ENCODE results near the gene POGK. TPM values are rescaled to one million over a fixed set of nuclear protein-coding genes. Genes with fewer than 3 reads are reported as not detected.
A peak's percentile ranks its signal among the peaks of the same experiment; 100 is the strongest.

Gene POGK
- total and polyA plus RNA-seq, 10 of the 15 experiments (the other 5 are each of a cell fraction or from before 2014, with no cell fraction given), result 5.3 to 34.6 (median 18.7) TPM

DNA sequence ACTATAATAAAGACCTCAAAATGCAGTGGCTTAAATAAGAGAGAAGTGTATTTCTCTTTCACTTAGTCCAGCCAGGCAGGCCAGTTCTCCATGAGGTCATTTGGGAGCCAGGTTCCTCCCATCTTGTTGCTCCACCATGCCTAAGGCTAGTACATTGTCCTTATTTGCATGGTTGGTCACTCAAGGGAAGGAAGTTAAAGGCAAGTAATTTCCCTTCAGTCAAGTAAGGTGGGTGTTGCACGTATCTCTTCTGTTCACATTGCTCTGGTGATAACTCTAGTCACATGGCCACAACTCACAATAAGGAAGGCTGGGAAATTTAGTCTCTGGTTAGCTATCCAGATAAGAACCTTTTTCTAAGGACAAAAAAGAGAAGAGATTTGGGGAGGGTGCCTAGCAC, 64.0 kb downstream of the POGK start:
- ChIA-PET SMC1A (ENCODE audit: uncharacterized antibody, unreplicated experiment) (interaction anchor here (19.2 kb wide), 1 partner anchor 156 kb away, joined by 384 read pairs; no protein-coding TSS in a partner anchor), POLR2A (no interaction called here), RAD21 (ENCODE audit: unreplicated experiment) (no interaction called here), CTCF (interaction anchor here (17.1 kb wide), 1 partner anchor 155 kb away, joined by 734 read pairs; no protein-coding TSS in a partner anchor)
- Histone ChIP-seq H3K4me2 (ENCODE audit: control insufficient read depth, insufficient read depth) (no peak overlapping the region), H3K4me1 (ENCODE audit: control insufficient read depth, insufficient read depth, low read length) (peaks cover 5% of the 10 kb centered on the region; the same call in 1 of the 2 replicates), H4K20me1 (ENCODE audit: control insufficient read depth, insufficient read depth) (no peaks in the 10 kb centered on the region), H2AFZ (ENCODE audit: control insufficient read depth, low read depth, low read length) (no peak overlapping the region), H3K9me3 (replicated peaks; ENCODE audit: control insufficient read depth, insufficient read depth, low read length) (no peaks in the 10 kb centered on the region), H3K36me3 (ENCODE audit: control insufficient read depth in 2 of 2, insufficient read depth in 2 of 2, low read length in 1 of 2) (no peaks in the 10 kb centered on the region), H3K79me2 (ENCODE audit: control insufficient read depth, insufficient read depth, low read length) (no peaks in the 10 kb centered on the region), H3K9ac (ENCODE audit: control insufficient read depth, insufficient read depth, low read length) (no peak overlapping the region), H3K4me3 (no peak overlapping the region), H3K27ac (ENCODE audit: control insufficient read depth, insufficient read depth) (no peak overlapping the region), H3K27me3 (replicated peaks in 1 of 2; ENCODE audit: control insufficient read depth in 2 of 2, insufficient read depth in 2 of 2, low read length in 1 of 2) (no peaks in the 10 kb centered on the region; a peak in 1 of 4 replicates)
- BruUV-seq (replicated peaks), result no TSS peak
- ATAC-seq (no peak), DNase-seq (ENCODE audit: low read depth, low spot score) (peak; percentile 9), FAIRE-seq (no peak)
- intact Hi-C loops (cut with micrococcal nuclease; ENCODE audit: unreplicated experiment) (no loop called here), in situ Hi-C loops (cut with MboI) (no loop called here)
- TF ChIP-seq CBFB (IDR thresholded peaks at IDR 0.05; ENCODE audit: low read depth), result no peak
- no peak for TF ChIP-seq FOXM1 (IDR thresholded peaks at IDR 0.05; ENCODE audit: low read depth, low read length)
- TF ChIP-seq PAX5 (IDR thresholded peaks at IDR 0.05; ENCODE audit: borderline replicate concordance, low read depth, low read length), result no peak
- no peak for TF ChIP-seq RB1 (IDR thresholded peaks at IDR 0.05; ENCODE audit: borderline replicate concordance)
- TF ChIP-seq SRF (IDR thresholded peaks at IDR 0.05; ENCODE audit: low read depth in 2 of 2, low read length in 2 of 2), result no peak
- TF ChIP-seq HCFC1 (IDR thresholded peaks at IDR 0.05; ENCODE audit: low read length), result no peak
- no peak for TF ChIP-seq RCOR1 (conservative IDR thresholded peaks at IDR 0.05; ENCODE audit: low read depth, low read length)
- TF ChIP-seq, protein P1, sequence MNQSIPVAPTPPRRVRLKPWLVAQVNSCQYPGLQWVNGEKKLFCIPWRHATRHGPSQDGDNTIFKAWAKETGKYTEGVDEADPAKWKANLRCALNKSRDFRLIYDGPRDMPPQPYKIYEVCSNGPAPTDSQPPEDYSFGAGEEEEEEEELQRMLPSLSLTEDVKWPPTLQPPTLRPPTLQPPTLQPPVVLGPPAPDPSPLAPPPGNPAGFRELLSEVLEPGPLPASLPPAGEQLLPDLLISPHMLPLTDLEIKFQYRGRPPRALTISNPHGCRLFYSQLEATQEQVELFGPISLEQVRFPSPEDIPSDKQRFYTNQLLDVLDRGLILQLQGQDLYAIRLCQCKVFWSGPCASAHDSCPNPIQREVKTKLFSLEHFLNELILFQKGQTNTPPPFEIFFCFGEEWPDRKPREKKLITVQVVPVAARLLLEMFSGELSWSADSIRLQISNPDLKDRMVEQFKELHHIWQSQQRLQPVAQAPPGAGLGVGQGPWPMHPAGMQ (IDR thresholded peaks at IDR 0.05; ENCODE audit: borderline replicate concordance), result no peak
- TF ChIP-seq MYC (IDR thresholded peaks at IDR 0.05; ENCODE audit: insufficient read depth, insufficient read length, insufficient replicate concordance, low read length, severe bottlenecking), result no peak
- TF ChIP-seq WRNIP1 (IDR thresholded peaks at IDR 0.05; ENCODE audit: borderline replicate concordance, low read depth, low read length), result no peak
- TF ChIP-seq SP1 (IDR thresholded peaks at IDR 0.05; ENCODE audit: low read depth, low read length), result no peak
- no peak for TF ChIP-seq KDM1A (IDR thresholded peaks at IDR 0.05; ENCODE audit: borderline replicate concordance)
- 19% methylated on average over 1 of the region's 1 CpG for WGBS (ENCODE audit: insufficient coverage, insufficient replicate concordance, low lambda C conversion rate, missing lambda C conversion rate)
